A673 (cell line): ENCODE measurements around the gene SHFL. TPM values are rescaled to one million over a fixed set of nuclear protein-coding genes. Genes with fewer than 3 reads are reported as not detected.
A peak's percentile ranks its signal among the peaks of the same experiment; 100 is the strongest.

Experiments used
- BruUV-seq: library from RNA; stranded (reverse); fragments of 400-500 nt; replicated peaks from 2 replicates; lab custom pipeline; 2021; lab: Mats Ljungman, UMichigan
- CTCF ChIA-PET: fragments of 300-600 bp; sonication (Branson Sonifier 250); formaldehyde crosslinking; loops from one replicate; lab custom pipeline; 2022; ENCODE audit warnings: antibody characterized with exemption; lab: Charles Lee
- POLR2A ChIA-PET: fragments of 300-600 bp; sonication (Branson Sonifier 250); formaldehyde crosslinking; loops from one replicate; lab custom pipeline; 2022; ENCODE audit warnings: antibody characterized with exemption; ENCODE audit not compliant: low non-redundant PET; lab: Charles Lee
- DNase-seq: peaks from one replicate; pipeline ENCODE4 v3.0.0-alpha.2; 2015; ENCODE audit warnings: low spot score
- H3K27ac ChIP-seq: fragments of 200-600 bp; sonication (generic); 2 replicates; pipeline ENCODE4 v1.5.1; 2016; ENCODE audit warnings: mixed run types, low read depth, mild to moderate bottlenecking, mixed read lengths, antibody characterized with exemption, low read length; ENCODE audit not compliant: poor library complexity, severe bottlenecking
- H3K27me3 ChIP-seq: fragments of 200-600 bp; sonication (generic); replicated peaks from 2 replicates; pipeline ENCODE4 v1.6.1; 2017; ENCODE audit warnings: mixed run types, low read depth, mild to moderate bottlenecking, mixed read lengths, antibody characterized with exemption, low read length; ENCODE audit not compliant: insufficient read depth, poor library complexity
- H3K36me3 ChIP-seq: fragments of 200-600 bp; sonication (generic); 2 replicates; pipeline ENCODE4 v1.6.1; 2016; ENCODE audit warnings: mixed run types, mild to moderate bottlenecking, mixed read lengths, antibody characterized with exemption, low read length; ENCODE audit not compliant: insufficient read depth, poor library complexity, severe bottlenecking
- H3K4me1 ChIP-seq: fragments of 200-600 bp; sonication (generic); 2 replicates; pipeline ENCODE4 v1.6.1; 2017; ENCODE audit warnings: mixed run types, mild to moderate bottlenecking, mixed read lengths, antibody characterized with exemption, low read length; ENCODE audit not compliant: insufficient read depth, poor library complexity, severe bottlenecking
- H3K4me3 ChIP-seq: fragments of 200-600 bp; sonication (generic); 2 replicates; pipeline ENCODE4 v1.5.1; 2016; ENCODE audit warnings: low read depth, mixed run types, mild to moderate bottlenecking, mixed read lengths, low read length; ENCODE audit not compliant: poor library complexity, severe bottlenecking
- H3K9me3 ChIP-seq: fragments of 200-600 bp; sonication (generic); 2 replicates; pipeline ENCODE4 v1.6.1; 2016; ENCODE audit warnings: mixed run types, low read depth, mild to moderate bottlenecking, mixed read lengths, antibody characterized with exemption, low read length; ENCODE audit not compliant: poor library complexity, severe bottlenecking
- CTCF ChIP-seq: fragments of 300-800, 200-600 bp; sonication (generic); conservative IDR thresholded peaks from 2 replicates; pipeline ENCODE4 v1.5.1; 2017; ENCODE audit warnings: low read depth, mild to moderate bottlenecking, antibody characterized with exemption, low read length, moderate library complexity, mixed read lengths
- EZH2 ChIP-seq: fragments of 200-600 bp; sonication (generic); IDR thresholded peaks from 2 replicates; pipeline ENCODE4 v1.6.1; 2017; ENCODE audit warnings: borderline replicate concordance, low read depth, mild to moderate bottlenecking, mixed read lengths, antibody characterized with exemption, low read length; ENCODE audit not compliant: poor library complexity, severe bottlenecking
- intact Hi-C: fragments of 100-400 bp; cut with micrococcal nuclease; formaldehyde crosslinking; loops from one replicate; pipeline ENCODE4 v1.10.0; 2022; ENCODE audit not compliant: unreplicated experiment
- total RNA-seq: library from RNA; stranded (reverse); gene quantifications from 2 replicates; pipeline ENCODE4 v1.2.3, GENCODE V29; 2021

Gene SHFL
- total RNA-seq, 1 experiment from 2014 or later, result 15.2 TPM

- no TSS peak for BruUV-seq
- intact Hi-C loops, result no loop called here
- Histone ChIP-seq H3K36me3 (peaks cover 46% of the 10 kb centered on the region), H3K4me1 (peaks cover 18% of the 10 kb centered on the region), H3K27me3 (no peaks in the 10 kb centered on the region), H3K9me3 (no peaks in the 10 kb centered on the region), H3K27ac (no peak overlapping the region), H3K4me3 (no peak overlapping the region)
- TF ChIP-seq EZH2 (no peak), CTCF (no peak)
- CTCF ChIA-PET, result interaction anchor here (1.7 kb wide), 1 partner anchor 134 kb away, joined by 3 read pairs; no protein-coding TSS in a partner anchor
- DNase-seq, result peak; percentile 25
- POLR2A ChIA-PET, result no interaction called here
Observed at GRCh38 chr19:10116085-10116865, 30.2 kb downstream of the SHFL start.

- no peak overlapping the region for H3K27ac ChIP-seq
- H3K36me3 ChIP-seq, result peaks cover 44% of the 10 kb centered on the region
- H3K27me3 ChIP-seq, result no peaks in the 10 kb centered on the region
- TF ChIP-seq CTCF (no peak), EZH2 (no peak)
- H3K4me1 ChIP-seq, result peaks cover 17% of the 10 kb centered on the region
- intact Hi-C loops, result no loop called here
- H3K4me3 ChIP-seq, result no peak overlapping the region
- ChIA-PET CTCF (interaction anchor here (1.7 kb wide), 1 partner anchor 133 kb away, joined by 3 read pairs; no protein-coding TSS in a partner anchor), POLR2A (no interaction called here)
- DNase-seq, result no peak
- no TSS peak for BruUV-seq
- no peaks in the 10 kb centered on the region for H3K9me3 ChIP-seq
Observed at GRCh38 chr19:10116866-10117616, 30.9 kb downstream of the SHFL start.

- Histone ChIP-seq H3K27me3 (no peaks in the 10 kb centered on the region), H3K4me3 (peak overlapping the region; percentile 87), H3K27ac (peak overlapping the region; percentile 84), H3K9me3 (no peaks in the 10 kb centered on the region), H3K4me1 (peaks cover 17% of the 10 kb centered on the region), H3K36me3 (peaks cover 41% of the 10 kb centered on the region)
- CTCF ChIA-PET, result no interaction called here
- POLR2A ChIA-PET, result no interaction called here
- no peak for DNase-seq
- intact Hi-C loops, result no loop called here
- TF ChIP-seq EZH2 (no peak), CTCF (no peak)
- BruUV-seq, result no TSS peak
Observed at GRCh38 chr19:10118960-10119359, 32.8 kb downstream of the SHFL start.
